HTR-8/SVneo (cell line): Measurements from ENCODE around the gene NTN3.
"Not testable (repeated sequence)": the region's sequence is repeated elsewhere in the genome, so short reads cannot be mapped to it uniquely, and the experiment has no call there.

Experiments used
- DNase-seq: peaks from one replicate; pipeline ENCODE4 v3.0.0; 2011; ENCODE audit warnings: low spot score, mixed read lengths; ENCODE audit not compliant: insufficient read length
- FAIRE-seq: peaks from 2 replicates; lab custom pipeline; 2011; peaks lifted over from hg19 to GRCh38; lab: Jason Lieb, UNC

The NTN3 gene

GRCh38 chr16:2471016-2471652 is at the start of gene NTN3:
TSS of gene NTN3 (plus strand) at chr16:2471297. CDS start at chr16:2471702, 405 bp downstream.
- FAIRE-seq (no peak), DNase-seq (no peak)

GRCh38 chr16:2422123-2422867 is 48.8 kb upstream of the NTN3 start:
- DNase-seq (no peak), FAIRE-seq (no peak)

- FAIRE-seq, result no peak
- no peak for DNase-seq
Observed at GRCh38 chr16:2424061-2425007, 46.8 kb upstream of the NTN3 start.

GRCh38 chr16:2425008-2425518 is 46.0 kb upstream of the NTN3 start:
- no peak for DNase-seq
- no peak for FAIRE-seq

GRCh38 chr16:2425825-2426430 is 45.2 kb upstream of the NTN3 start:
- DNase-seq, result no peak
- no peak for FAIRE-seq

GRCh38 chr16:2426941-2427361 is 44.1 kb upstream of the NTN3 start:
- no peak for FAIRE-seq
- no peak for DNase-seq

- FAIRE-seq (no peak), DNase-seq (no peak)
Observed at GRCh38 chr16:2427526-2427925, 43.6 kb upstream of the NTN3 start.

GRCh38 chr16:2428051-2428783 is 42.9 kb upstream of the NTN3 start:
- DNase-seq (peak; percentile 34), FAIRE-seq (no peak)

GRCh38 chr16:2428784-2429033 is 42.4 kb upstream of the NTN3 start:
- FAIRE-seq (no peak), DNase-seq (no peak)

GRCh38 chr16:2429034-2429770 is 41.9 kb upstream of the NTN3 start, which contains the start of gene CCNF:
TSS of gene CCNF (plus strand) at chr16:2429447. CDS start at chr16:2429482, 35 bp downstream.
- peak; percentile 95 for DNase-seq
- FAIRE-seq, result peak; percentile 98

- DNase-seq (no peak), FAIRE-seq (peak; percentile 26)
Observed at GRCh38 chr16:2429771-2430663, 41.1 kb upstream of the NTN3 start.

GRCh38 chr16:2432286-2432685 is 38.8 kb upstream of the NTN3 start:
- FAIRE-seq (no peak), DNase-seq (no peak)

GRCh38 chr16:2432801-2433505 is 38.1 kb upstream of the NTN3 start:
- DNase-seq (no peak), FAIRE-seq (no peak)

GRCh38 chr16:2435236-2435635 is 35.9 kb upstream of the NTN3 start:
- DNase-seq, FAIRE-seq: not testable (repeated sequence)

GRCh38 chr16:2436110-2436509 is 35.0 kb upstream of the NTN3 start:
- FAIRE-seq, result no peak
- DNase-seq, result no peak

- DNase-seq (no peak), FAIRE-seq (peak; percentile 13)
Observed at GRCh38 chr16:2437032-2437790, 33.9 kb upstream of the NTN3 start.

- FAIRE-seq (no peak), DNase-seq (no peak)
Observed at GRCh38 chr16:2438121-2438520, 33.0 kb upstream of the NTN3 start.
